Endothelial cell of hepatic sinusoid (primary cell): ENCODE measurements around the gene SULT1C2.
"Not testable (repeated sequence)": the region's sequence is repeated elsewhere in the genome, so short reads cannot be mapped to it uniquely, and the experiment has no call there.

Source experiments
- in situ Hi-C: cut with HindIII; loops from 2 replicates; pipeline ENCODE4 v1.10.0; 2017; ENCODE audit warnings: low sequenced_read_pairs

Gene SULT1C2

DNA sequence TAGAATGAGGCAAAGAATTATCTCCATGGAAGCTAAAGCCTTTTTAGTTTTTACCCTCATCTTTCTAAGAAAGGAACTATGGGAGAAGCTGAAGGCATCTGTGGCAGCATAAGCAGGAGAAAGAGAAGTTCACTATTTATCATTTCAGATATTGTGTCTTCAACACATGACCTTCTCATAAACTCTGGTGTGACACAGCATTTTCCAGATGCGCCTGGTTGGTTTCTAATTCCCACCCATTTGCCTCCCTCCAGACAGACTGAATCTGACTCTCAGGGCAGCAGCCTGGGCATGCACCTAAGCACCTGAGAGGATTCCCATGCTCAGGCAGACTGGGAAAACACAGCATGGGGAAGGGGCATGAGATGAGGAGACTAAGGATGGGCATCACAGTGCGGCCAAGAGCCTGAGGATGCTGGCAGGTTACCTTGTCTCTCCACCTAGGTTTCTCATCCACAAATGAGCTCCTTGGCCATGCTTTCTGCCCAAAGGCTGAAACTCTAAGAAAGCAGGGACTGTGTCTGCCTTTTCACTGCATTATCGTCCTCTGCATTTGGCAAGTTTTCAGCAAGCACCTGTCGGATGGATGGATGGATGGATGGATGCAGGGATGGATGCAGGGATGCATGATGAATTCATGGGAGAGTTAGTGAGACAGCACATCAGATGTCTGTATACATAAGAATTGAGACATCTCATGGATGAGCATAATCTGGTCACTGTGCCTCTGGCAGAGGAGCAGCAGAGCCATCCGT is 60.3 kb downstream of the SULT1C2 start:
- in situ Hi-C loops = no loop called here

DNA sequence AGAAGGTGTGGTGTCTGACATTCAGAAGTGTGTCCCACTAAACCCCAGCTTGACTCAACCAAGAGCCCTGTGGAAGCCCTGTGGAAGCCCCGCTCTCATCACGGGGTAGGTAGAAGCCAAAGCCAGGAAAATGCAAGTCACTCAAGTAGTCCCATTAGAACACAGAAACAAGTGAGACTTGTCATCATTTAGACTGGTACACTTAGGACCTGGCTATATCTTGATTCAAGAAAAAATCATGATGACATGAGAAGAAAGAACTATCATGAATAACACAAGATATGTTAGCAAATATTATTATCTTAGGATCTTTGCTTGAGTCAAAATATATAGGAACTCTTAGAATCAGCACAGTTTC is 60.9 kb downstream of the SULT1C2 start:
- in situ Hi-C loops = no loop called here

DNA sequence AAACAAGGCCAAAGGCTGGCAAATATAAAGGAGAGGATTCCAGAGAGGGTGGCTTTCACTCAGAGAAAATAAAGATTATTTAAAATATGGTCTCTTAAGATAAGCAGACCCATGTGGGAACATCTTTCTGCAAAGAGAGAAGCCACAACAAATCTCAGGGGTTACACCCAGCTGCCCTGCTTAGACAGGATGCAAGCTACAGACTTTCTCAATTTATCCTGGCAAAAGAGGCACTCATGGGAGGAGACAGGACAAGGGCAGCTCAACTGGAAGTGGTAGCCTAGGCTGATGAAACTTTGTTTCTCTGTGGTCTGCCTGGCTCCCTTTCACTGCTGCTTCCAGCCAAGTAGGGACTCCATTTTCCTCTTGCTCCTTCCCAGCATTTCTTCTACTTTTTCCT is 63.2 kb downstream of the SULT1C2 start:
- in situ Hi-C loops = loop anchor here (5.0 kb wide), 1 partner anchor 55 kb away; no protein-coding TSS in a partner anchor

DNA sequence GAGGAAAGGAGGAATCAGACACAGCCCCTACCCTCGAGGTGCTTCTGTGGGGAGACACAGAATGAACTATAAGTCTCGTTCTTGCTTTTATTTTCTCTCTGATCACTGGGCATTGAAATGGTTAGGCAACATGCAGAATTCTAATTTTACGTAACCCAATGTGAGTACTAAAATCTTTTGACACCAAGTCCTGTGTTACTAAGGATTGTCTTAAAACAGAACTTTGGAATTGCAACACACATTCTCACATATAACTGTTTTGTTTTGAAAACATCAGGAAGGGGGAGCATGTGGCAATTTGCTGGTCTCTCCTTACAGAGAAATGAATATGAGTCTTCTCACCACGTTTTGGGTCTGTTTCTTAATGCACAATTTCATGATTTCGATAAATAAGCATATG is 65.4 kb downstream of the SULT1C2 start:
- in situ Hi-C loops = loop anchor here (5.0 kb wide), 1 partner anchor 53 kb away; no protein-coding TSS in a partner anchor

DNA sequence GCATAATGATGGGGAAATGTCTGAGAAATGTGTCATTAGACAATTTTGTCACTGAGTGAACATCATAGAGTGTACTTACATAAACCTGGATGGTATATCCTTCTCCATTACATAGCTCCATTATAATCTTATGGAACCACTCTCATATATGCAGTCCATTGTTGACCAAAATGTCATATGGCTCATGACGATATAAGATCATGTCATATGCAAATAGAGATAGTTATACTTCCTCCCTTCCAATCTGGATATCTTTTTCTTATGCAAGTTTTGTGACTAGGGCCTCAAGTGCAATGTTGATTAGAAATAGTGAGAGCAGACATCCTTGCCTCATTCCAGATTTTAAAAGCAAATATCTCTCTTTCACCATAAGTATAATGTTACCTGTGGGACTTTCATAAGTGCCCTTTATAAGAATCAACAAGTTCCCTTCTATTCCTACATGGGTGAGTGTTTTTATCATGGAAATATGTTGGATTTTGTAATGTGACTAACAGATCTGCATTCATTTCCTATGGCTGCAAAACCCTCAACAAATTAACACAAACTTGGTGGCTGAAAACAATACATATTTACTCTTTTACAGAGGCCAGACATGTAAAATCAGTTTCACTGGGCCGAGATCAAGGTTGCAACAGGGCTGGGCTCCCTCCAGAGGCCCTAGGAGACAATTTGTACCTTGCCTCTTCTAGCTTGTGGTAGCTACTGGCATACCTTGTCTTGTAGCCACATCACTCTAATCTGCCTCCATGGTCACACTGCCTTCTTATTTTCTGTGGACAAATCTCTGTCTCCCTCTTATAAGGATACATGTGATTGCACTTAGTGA is 67.4 kb downstream of the SULT1C2 start:
- in situ Hi-C loops = no loop called here

DNA sequence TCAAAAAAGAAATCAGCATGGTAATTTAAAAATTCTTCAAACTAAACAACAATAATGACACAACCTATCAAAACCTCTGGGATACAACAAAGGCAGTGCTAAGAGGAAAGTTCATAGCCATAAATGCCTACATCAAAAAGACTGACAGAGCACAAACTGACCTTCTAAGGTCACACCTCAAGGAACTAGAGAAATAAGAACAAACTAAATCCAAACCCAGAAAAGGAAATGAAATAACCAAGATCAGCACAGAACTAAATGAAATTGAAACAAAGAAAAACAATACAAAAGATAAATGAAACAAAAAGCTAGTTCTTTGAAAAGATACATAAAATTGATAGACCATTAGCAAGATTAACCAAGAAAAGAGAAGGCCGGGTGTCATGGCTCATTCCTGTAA is 70.6 kb downstream of the SULT1C2 start:
- in situ Hi-C loops = not testable (repeated sequence)
